HepG2 (cell line): ENCODE results near the gene LRBA.

Experiments
- MED1 ChIP-seq: sonication (generic); formaldehyde crosslinking; IDR thresholded peaks from 2 replicates; pipeline ENCODE4 v1.4.0; 2020; ENCODE audit warnings: missing genetic modification reagents
- NFIC ChIP-seq: IDR thresholded peaks from 2 replicates; pipeline ENCODE4 v1.6.1; 2012; ENCODE audit warnings: mild to moderate bottlenecking, low read length, inconsistent platforms

DNA sequence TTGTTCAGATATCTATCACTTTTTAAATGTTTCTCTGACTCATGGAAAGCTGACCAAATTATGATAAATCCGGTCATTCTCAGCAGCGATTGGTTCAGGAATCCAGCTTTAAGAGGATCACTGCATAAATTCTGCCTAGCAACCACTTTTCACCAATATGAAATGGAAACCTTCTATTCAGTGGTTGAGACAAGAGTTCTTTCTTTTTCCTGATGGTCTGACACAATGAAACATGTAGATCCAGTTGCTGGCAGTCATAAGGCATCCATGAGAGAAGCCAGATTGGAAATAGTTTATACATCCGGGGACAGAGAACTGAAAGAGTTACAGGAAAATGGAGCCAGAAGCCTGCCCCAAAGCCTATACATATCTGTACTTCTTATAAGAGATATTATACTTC, 406.0 kb downstream of the LRBA start:
- no peak for TF ChIP-seq NFIC
- no peak for TF ChIP-seq MED1 (CRISPR knock-in tag)
